CD14-positive monocyte (primary cell): ENCODE results near the gene PMEL. TPM values are rescaled to one million over a fixed set of nuclear protein-coding genes. Genes with fewer than 3 reads are reported as not detected.
A peak's percentile ranks its signal among the peaks of the same experiment; 100 is the strongest.

Experiments
- DNase-seq, 3 donors: peaks; one replicate each; pipeline ENCODE4 v3.0.0-alpha.2; 2011 to 2022
- H2AFZ ChIP-seq: 2 replicates; pipeline ENCODE4 v1.6.0; 2012; ENCODE audit warnings: mild to moderate bottlenecking, low read depth, low read length, inconsistent platforms; ENCODE audit not compliant: insufficient read depth, poor library complexity, severe bottlenecking
- H3K27ac ChIP-seq, 2 donors: 1 replicate in 1 of 2; 2 replicates in 1 of 2; pipeline ENCODE4 v1.5.1; 2012 to 2013; ENCODE audit warnings: low read length in 2 of 2, control low read depth in 1 of 2, inconsistent platforms in 1 of 2, low read depth in 1 of 2, mild to moderate bottlenecking in 1 of 2
- H3K27me3 ChIP-seq, 2 donors: one replicate each; pipeline versions ENCODE4 v1.6.0 to v1.6.1; 2011 to 2013; ENCODE audit warnings: low read length in 2 of 2; ENCODE audit not compliant: control insufficient read depth in 2 of 2, insufficient read depth in 2 of 2
- H3K36me3 ChIP-seq, 2 donors: replicated peaks in 1 of 2; 1 replicate in 1 of 2; 2 replicates in 1 of 2; pipeline versions ENCODE4 v1.5.1 to v1.6.1; 2012 to 2013; ENCODE audit warnings: low read length in 2 of 2, control low read depth in 1 of 2, inconsistent platforms in 1 of 2, mild to moderate bottlenecking in 1 of 2; ENCODE audit not compliant: insufficient read depth in 2 of 2, control insufficient read depth in 1 of 2
- H3K4me1 ChIP-seq, 2 donors: 1 replicate in 1 of 2; 2 replicates in 1 of 2; pipeline versions ENCODE4 v1.5.1 to v1.6.1; 2012 to 2013; ENCODE audit warnings: low read length in 2 of 2, control low read depth in 1 of 2, inconsistent platforms in 1 of 2, mild to moderate bottlenecking in 1 of 2, moderate library complexity in 1 of 2; ENCODE audit not compliant: insufficient read depth in 2 of 2, control insufficient read depth in 1 of 2
- H3K4me2 ChIP-seq: replicated peaks from 2 replicates; pipeline ENCODE3; 2012; ENCODE audit warnings: low read length, moderate library complexity, mild to moderate bottlenecking; ENCODE audit not compliant: poor library complexity, severe bottlenecking; ENCODE audit errors: extremely low read depth
- H3K4me3 ChIP-seq, 3 experiments: fragments of 200-600 bp in 1 of 3; sonication (generic) in 1 of 3; replicated peaks in 1 of 3; 1 replicate in 2 of 3; 2 replicates in 1 of 3; pipeline ENCODE4 v1.5.1; 2011 to 2013; ENCODE audit warnings: low read length in 3 of 3, mild to moderate bottlenecking in 3 of 3, control low read depth in 2 of 3, low read depth in 2 of 3, inconsistent platforms in 1 of 3, moderate library complexity in 1 of 3
- H3K79me2 ChIP-seq: 2 replicates; pipeline ENCODE4 v1.6.0; 2012; ENCODE audit warnings: mild to moderate bottlenecking, control low read depth, inconsistent platforms, low read length, moderate library complexity; ENCODE audit not compliant: insufficient read depth
- H3K9ac ChIP-seq: 2 replicates; pipeline ENCODE4 v1.6.0; 2017; ENCODE audit warnings: low read length, mild to moderate bottlenecking; ENCODE audit not compliant: insufficient read depth, poor library complexity, severe bottlenecking
- H3K9me3 ChIP-seq, 2 donors: replicated peaks in 1 of 2; 1 replicate in 1 of 2; 2 replicates in 1 of 2; pipeline versions ENCODE4 v1.5.1 to v1.6.1; 2012 to 2013; ENCODE audit warnings: low read length in 2 of 2, control low read depth in 1 of 2; ENCODE audit not compliant: control insufficient read depth in 1 of 2, insufficient read depth in 1 of 2
- H4K20me1 ChIP-seq: 2 replicates; pipeline ENCODE4 v1.6.0; 2012; ENCODE audit warnings: mild to moderate bottlenecking, low read length, control low read depth, moderate library complexity; ENCODE audit not compliant: insufficient read depth
- H3K27ac Mint-ChIP-seq, 7 donors: one replicate each; pipeline ENCODE4 v1.8.0; 2020; ENCODE audit warnings: mild to moderate bottlenecking in 7 of 7, mixed read lengths in 7 of 7, moderate library complexity in 6 of 7, inconsistent platforms in 2 of 7
- H3K27me3 Mint-ChIP-seq, 3 donors: one replicate each; pipeline ENCODE4 v1.8.0; 2021 to 2022; ENCODE audit warnings: low read depth in 3 of 3, mild to moderate bottlenecking in 3 of 3, mixed read lengths in 3 of 3, moderate library complexity in 3 of 3, inconsistent platforms in 1 of 3
- H3K36me3 Mint-ChIP-seq, 2 donors: one replicate each; pipeline ENCODE4 v1.8.0; 2020; ENCODE audit warnings: mixed read lengths in 2 of 2, inconsistent platforms in 1 of 2, mild to moderate bottlenecking in 1 of 2
- H3K4me1 Mint-ChIP-seq: one replicate; pipeline ENCODE4 v1.8.0; 2020; ENCODE audit warnings: mild to moderate bottlenecking, mixed read lengths
- H3K4me3 Mint-ChIP-seq, 2 donors: one replicate each; pipeline ENCODE4 v1.8.0; 2020; ENCODE audit warnings: mild to moderate bottlenecking in 2 of 2, mixed read lengths in 2 of 2, moderate library complexity in 1 of 2
- H3K9me3 Mint-ChIP-seq, 7 donors: one replicate each; pipeline ENCODE4 v1.8.0; 2020 to 2022; ENCODE audit warnings: mixed read lengths in 7 of 7, mild to moderate bottlenecking in 6 of 7, moderate library complexity in 6 of 7, inconsistent platforms in 2 of 7
- WGBS: methylation state at CpG from one replicate; pipeline ENCODE4 v1.1.5; 2013; ENCODE audit warnings: missing lambda C conversion rate; ENCODE audit not compliant: insufficient coverage; 5-methylcytosine and 5-hydroxymethylcytosine counted together
- intact Hi-C, 2 donors: fragments of 100-400 bp; cut with micrococcal nuclease; formaldehyde crosslinking; loops; one replicate each; pipeline versions ENCODE4 v1.15.0 to v1.15.1; 2023
- polyA plus RNA-seq, 3 donors: library from polyadenylated mRNA; depleted of rRNA in 1 of 3; unstranded in 2 of 3; stranded (reverse) in 1 of 3; fragments of 300-500 nt in 2 of 3; fragments of >200 nt in 1 of 3; fragmentation: Illumina TruSeq in 2 of 3; gene quantifications; 1 replicate in 2 of 3; 2 replicates in 1 of 3; pipeline ENCODE4 v1.2.3, GENCODE V29; 2012 to 2021
- TF ChIP-seq, protein P1 (sequence below): fragments of 200-600 bp; IDR thresholded peaks from one replicate; pipeline ENCODE4 v1.8.0; 2022; ENCODE audit warnings: antibody characterized with exemption, mild to moderate bottlenecking

Gene PMEL
- polyA plus RNA-seq, 3 donors, result 0.37 to 0.54 (median 0.40) TPM

DNA sequence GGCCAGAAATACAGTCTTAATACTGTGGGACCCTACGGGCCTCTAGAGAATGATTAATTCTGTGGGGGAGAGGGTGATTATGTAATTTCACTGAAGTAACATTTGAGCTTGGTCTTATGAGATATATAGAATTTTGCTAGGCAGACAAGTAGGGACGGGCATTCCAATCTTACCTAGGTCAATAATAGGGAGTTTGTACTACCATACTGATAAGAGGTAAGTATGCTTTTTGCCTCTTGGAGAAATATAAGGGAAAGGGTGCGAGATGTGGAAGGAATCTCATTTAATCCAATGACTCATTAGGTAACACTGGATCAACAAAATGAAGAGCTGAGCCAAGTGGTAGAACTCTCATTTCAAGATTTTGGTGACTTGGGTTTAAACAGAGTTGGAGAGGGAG lies 13.2 kb upstream of the PMEL start:
- Histone ChIP-seq H3K9me3 (no peaks in the 10 kb centered on the region), H3K36me3 (peaks cover 11 to 25% of the 10 kb centered on the region in 2 donors), H3K9ac (no peak overlapping the region), H3K27ac (no peak overlapping the region), H4K20me1 (peaks cover 37% of the 10 kb centered on the region), H3K79me2 (peaks cover 57% of the 10 kb centered on the region), H3K4me2 (no peak overlapping the region), H3K27me3 (no peaks in the 10 kb centered on the region), H3K4me1 (peaks cover 24 to 45% of the 10 kb centered on the region in 2 donors), H3K4me3 (no peak overlapping the region), H2AFZ (no peak overlapping the region)
- 64% methylated on average over 2 of the region's 3 CpGs for WGBS
- peaks cover 25 to 50% of the 10 kb centered on the region in 2 donors for H3K36me3 Mint-ChIP-seq
- H3K4me3 Mint-ChIP-seq, result no peak overlapping the region
- DNase-seq, result no peak
- H3K27ac Mint-ChIP-seq, result peak overlapping the region in 1 of 7 donors; percentile 28
- intact Hi-C loops, result loop anchor here in 1 of 2 donors (10.0 kb wide), 1 partner anchor 136 kb away; the partner anchor contains the start of genes RPL41 and ZC3H10
- TF ChIP-seq, protein P1, sequence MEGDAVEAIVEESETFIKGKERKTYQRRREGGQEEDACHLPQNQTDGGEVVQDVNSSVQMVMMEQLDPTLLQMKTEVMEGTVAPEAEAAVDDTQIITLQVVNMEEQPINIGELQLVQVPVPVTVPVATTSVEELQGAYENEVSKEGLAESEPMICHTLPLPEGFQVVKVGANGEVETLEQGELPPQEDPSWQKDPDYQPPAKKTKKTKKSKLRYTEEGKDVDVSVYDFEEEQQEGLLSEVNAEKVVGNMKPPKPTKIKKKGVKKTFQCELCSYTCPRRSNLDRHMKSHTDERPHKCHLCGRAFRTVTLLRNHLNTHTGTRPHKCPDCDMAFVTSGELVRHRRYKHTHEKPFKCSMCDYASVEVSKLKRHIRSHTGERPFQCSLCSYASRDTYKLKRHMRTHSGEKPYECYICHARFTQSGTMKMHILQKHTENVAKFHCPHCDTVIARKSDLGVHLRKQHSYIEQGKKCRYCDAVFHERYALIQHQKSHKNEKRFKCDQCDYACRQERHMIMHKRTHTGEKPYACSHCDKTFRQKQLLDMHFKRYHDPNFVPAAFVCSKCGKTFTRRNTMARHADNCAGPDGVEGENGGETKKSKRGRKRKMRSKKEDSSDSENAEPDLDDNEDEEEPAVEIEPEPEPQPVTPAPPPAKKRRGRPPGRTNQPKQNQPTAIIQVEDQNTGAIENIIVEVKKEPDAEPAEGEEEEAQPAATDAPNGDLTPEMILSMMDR, result no peak
- peaks cover 39% of the 10 kb centered on the region for H3K4me1 Mint-ChIP-seq
- H3K9me3 Mint-ChIP-seq, result peaks cover 0 to 3% (median 0%) of the 10 kb centered on the region in 7 donors
- peaks cover 0 to 2% (median 0%) of the 10 kb centered on the region in 3 donors for H3K27me3 Mint-ChIP-seq

DNA sequence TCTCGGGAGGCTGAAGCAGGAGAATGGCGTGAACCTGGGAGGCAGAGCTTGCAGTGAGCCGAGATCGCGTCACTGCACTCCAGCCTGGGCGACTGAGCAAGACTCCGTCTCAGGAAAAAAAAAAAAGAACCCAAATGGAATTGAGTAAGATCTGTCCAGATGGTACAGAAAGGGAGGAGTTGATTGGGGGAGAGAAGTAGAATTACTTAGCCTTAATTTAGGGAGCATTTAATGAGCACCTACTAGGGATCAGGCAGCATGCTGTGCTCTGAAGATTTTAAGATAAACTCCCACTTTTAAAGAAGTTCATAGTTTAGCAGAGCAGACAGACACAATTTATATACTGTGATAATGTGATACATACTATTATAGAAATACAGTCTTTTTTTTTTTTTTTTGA lies 12.6 kb upstream of the PMEL start:
- Histone ChIP-seq H4K20me1 (peaks cover 31% of the 10 kb centered on the region), H3K4me1 (peaks cover 18 to 39% of the 10 kb centered on the region in 2 donors), H3K79me2 (peaks cover 54% of the 10 kb centered on the region), H3K36me3 (peaks cover 11 to 21% of the 10 kb centered on the region in 2 donors), H3K4me2 (no peak overlapping the region), H3K27ac (no peak overlapping the region), H3K27me3 (no peaks in the 10 kb centered on the region), H3K4me3 (no peak overlapping the region), H2AFZ (no peak overlapping the region), H3K9me3 (no peaks in the 10 kb centered on the region), H3K9ac (no peak overlapping the region)
- Mint-ChIP-seq H3K36me3 (peaks cover 23 to 44% of the 10 kb centered on the region in 2 donors), H3K27me3 (peaks cover 0 to 2% (median 0%) of the 10 kb centered on the region in 3 donors), H3K9me3 (peaks cover 0 to 3% (median 0%) of the 10 kb centered on the region in 7 donors), H3K4me3 (no peak overlapping the region), H3K4me1 (peaks cover 32% of the 10 kb centered on the region), H3K27ac (peak overlapping the region in 3 of 7 donors; percentile 17 to 80 (median 47))
- no peak for DNase-seq
- TF ChIP-seq, protein P1, result no peak
- intact Hi-C loops, result loop anchor here in 1 of 2 donors (10.0 kb wide), 1 partner anchor 136 kb away; the partner anchor contains the start of genes RPL41 and ZC3H10
- WGBS, result 59% methylated on average over 6 of the region's 7 CpGs
